K562 (cell line): Measurements from ENCODE around the gene EPHA1. TPM values are rescaled to one million over a fixed set of nuclear protein-coding genes. Genes with fewer than 3 reads are reported as not detected.

Experiments
- ARNT ChIP-seq, 2 experiments: fragments of 450-650 bp; IDR thresholded peaks; 2 replicates each; pipeline ENCODE4 v1.6.1; 2016; ENCODE audit warnings: mild to moderate bottlenecking in 1 of 2
- ATF7 ChIP-seq: fragments of 450-650 bp; IDR thresholded peaks from 2 replicates; pipeline ENCODE4 v1.7.1; 2014; ENCODE audit warnings: mild to moderate bottlenecking, moderate library complexity
- BRCA1 ChIP-seq, 2 experiments: fragments of 450-650 bp in 1 of 2; sonication (generic) in 1 of 2; formaldehyde crosslinking in 1 of 2; IDR thresholded peaks; 2 replicates each; pipeline versions ENCODE4 v1.5.0 to v1.6.1; 2017 to 2020; ENCODE audit warnings: mild to moderate bottlenecking in 1 of 2, missing genetic modification reagents in 1 of 2
- CHD4 ChIP-seq: fragments of 200-600 bp; sonication (generic); IDR thresholded peaks from 3 replicates; pipeline ENCODE4 v1.6.1; 2012; ENCODE audit warnings: low read depth, mild to moderate bottlenecking, mixed read lengths, low read length, inconsistent platforms; ENCODE audit not compliant: insufficient read depth, insufficient replicate concordance, poor library complexity, severe bottlenecking
- KLF16 ChIP-seq: IDR thresholded peaks from 2 replicates; pipeline ENCODE4 v1.6.1; 2016; ENCODE audit warnings: antibody characterized with exemption
- MTA2 ChIP-seq: fragments of 450-650 bp; IDR thresholded peaks from 2 replicates; pipeline ENCODE4 v1.6.1; 2016; ENCODE audit warnings: low read depth
- MYBL2 ChIP-seq, 2 experiments: fragments of 450-650 bp in 1 of 2; sonication (generic) in 1 of 2; formaldehyde crosslinking in 1 of 2; IDR thresholded peaks; 2 replicates each; pipeline versions ENCODE4 v1.6.1 to v1.8.1; 2017 to 2022; ENCODE audit warnings: borderline replicate concordance in 1 of 2, inconsistent platforms in 1 of 2, low read depth in 1 of 2, mild to moderate bottlenecking in 1 of 2, missing genetic modification reagents in 1 of 2, moderate library complexity in 1 of 2
- NFIX ChIP-seq: fragments of 250-450 bp; sonication (Bioruptor Pico); IDR thresholded peaks from 2 replicates; pipeline ENCODE4 v1.4.0; 2020; ENCODE audit warnings: low read depth, mild to moderate bottlenecking, moderate library complexity
- NR4A1 ChIP-seq, 2 experiments: fragments of 250-450 bp in 1 of 2; fragments of 450-650 bp in 1 of 2; sonication (Bioruptor Pico) in 1 of 2; IDR thresholded peaks; 2 replicates each; pipeline versions ENCODE4 v1.4.0 to v1.6.1; 2016 to 2020; ENCODE audit warnings: mild to moderate bottlenecking in 2 of 2, missing compliant biosample characterization in 1 of 2, missing genetic modification characterization in 1 of 2, moderate library complexity in 1 of 2
- PHF21A ChIP-seq: fragments of 450-650 bp; IDR thresholded peaks from 2 replicates; pipeline ENCODE4 v1.6.1; 2017; ENCODE audit warnings: low read depth, borderline replicate concordance
- SIX5 ChIP-seq, 2 experiments: IDR thresholded peaks; 2 replicates each; pipeline ENCODE4 v1.6.1; 2011; ENCODE audit warnings: low read length in 2 of 2, borderline replicate concordance in 1 of 2, low read depth in 1 of 2, mild to moderate bottlenecking in 1 of 2, moderate library complexity in 1 of 2; ENCODE audit not compliant: insufficient read depth in 1 of 2
- SNRNP70 ChIP-seq: fragments of 200-400 bp; formaldehyde crosslinking; optimal IDR thresholded peaks from 2 replicates; pipeline ENCODE3; 2017; ENCODE audit warnings: low read depth, low read length
- SRSF1 ChIP-seq: fragments of 200-400 bp; formaldehyde crosslinking; IDR thresholded peaks from 2 replicates; pipeline ENCODE4 v1.6.1; 2017; ENCODE audit warnings: mild to moderate bottlenecking, low read depth, low read length, moderate library complexity
- TEAD4 ChIP-seq, 2 experiments: sonication (generic) in 1 of 2; formaldehyde crosslinking in 1 of 2; IDR thresholded peaks; 2 replicates each; pipeline versions ENCODE4 v1.6.1 to v1.8.0; 2012 to 2022; ENCODE audit warnings: borderline replicate concordance in 1 of 2, inconsistent platforms in 1 of 2, low read length in 1 of 2, mild to moderate bottlenecking in 1 of 2, missing genetic modification reagents in 1 of 2
- TRIM25 ChIP-seq: fragments of 450-650 bp; IDR thresholded peaks from 2 replicates; pipeline ENCODE4 v1.7.0; 2016; ENCODE audit warnings: borderline replicate concordance
- ZNF589 ChIP-seq: fragments of 200-800 bp; sonication (Bioruptor generic); IDR thresholded peaks from 2 replicates; pipeline ENCODE4 v1.6.1; 2016; ENCODE audit warnings: low read depth, missing genetic modification characterization, missing compliant biosample characterization
- ZNF609 ChIP-seq: sonication (generic); formaldehyde crosslinking; IDR thresholded peaks from 2 replicates; pipeline ENCODE4 v1.8.1; 2023; ENCODE audit warnings: missing genetic modification reagents, mild to moderate bottlenecking, borderline replicate concordance
- ZNF696 ChIP-seq: fragments of 250-450 bp; sonication (Bioruptor Pico); conservative IDR thresholded peaks from 2 replicates; pipeline ENCODE4 v1.4.0; 2020; ENCODE audit warnings: mild to moderate bottlenecking, moderate library complexity
- ZNF778 ChIP-seq: fragments of 450-650 bp; formaldehyde crosslinking; IDR thresholded peaks from 2 replicates; pipeline ENCODE4 v1.4.0; 2020; ENCODE audit warnings: mild to moderate bottlenecking, moderate library complexity
- polyA plus RNA-seq, 8 experiments: library from polyadenylated mRNA; depleted of rRNA in 4 of 8; stranded (reverse) in 5 of 8; unstranded in 3 of 8; fragments of >200 nt; fragmentation: Nextera tagmentation in 2 of 8; fragmentation: Illumina TruSeq in 1 of 8; extraction: Ambion mirVana in 2 of 8; extraction: Trizol in 1 of 8; gene quantifications; 2 replicates each; pipeline versions ENCODE4 v1.2.1 to v1.2.3, GENCODE V29; 2011 to 2014; ENCODE audit warnings: inconsistent platforms in 1 of 8, missing spikeins in 1 of 8
- total RNA-seq, 7 experiments: library from RNA; depleted of rRNA in 6 of 7; stranded (reverse); fragments of >200 nt in 6 of 7; fragmentation: Illumina TruSeq in 2 of 7; extraction: Trizol in 2 of 7; gene quantifications; 2 replicates each; pipeline versions ENCODE4 v1.2.1 to v1.2.3, GENCODE V29; 2011 to 2021; ENCODE audit warnings: low replicate concordance in 1 of 7

EPHA1 gene
- total and polyA plus RNA-seq, 9 of the 15 experiments (the other 6 are each of a cell fraction or from before 2014, with no cell fraction given) = 0.22 to 0.57 (median 0.32) TPM; not detected in 6

- TF ChIP-seq ZNF589 (peak; percentile 98), ARNT (IDR thresholded peaks at IDR 0.05) (no peak), PHF21A (no peak), SNRNP70 (no peak), BRCA1 (IDR thresholded peaks at IDR 0.05) (no peak), BRCA1 (CRISPR knock-in tag; IDR thresholded peaks at IDR 0.05) (no peak), SRSF1 (no peak), ZNF696 (no peak), ZNF609 (CRISPR knock-in tag) (no peak), MYBL2 (IDR thresholded peaks at IDR 0.05; ENCODE audit: low read depth) (no peak), MYBL2 (CRISPR knock-in tag; IDR thresholded peaks at IDR 0.05; ENCODE audit: borderline replicate concordance) (no peak), SIX5 (IDR thresholded peaks at IDR 0.05; ENCODE audit: borderline replicate concordance in 1 of 2, insufficient read depth in 1 of 2, low read depth in 1 of 2, low read length in 2 of 2) (no peak), TEAD4 (IDR thresholded peaks at IDR 0.05; ENCODE audit: low read length) (no peak), TEAD4 (CRISPR knock-in tag; IDR thresholded peaks at IDR 0.05; ENCODE audit: borderline replicate concordance) (no peak), MTA2 (no peak), NFIX (CRISPR knock-in tag) (peak; percentile 71), TRIM25 (no peak), CHD4 (no peak), ZNF778 (CRISPR knock-in tag) (no peak; the same call in 1 of the 2 replicates), KLF16 (no peak), ATF7 (peak; percentile 24; the same call in 1 of the 2 replicates), NR4A1 (CRISPR knock-in tag; IDR thresholded peaks at IDR 0.05) (peak; percentile 99), NR4A1 (tag; IDR thresholded peaks at IDR 0.05) (peak; percentile 98)
These were observed 38.7 kb downstream of the EPHA1 start (continued) for GRCh38 chr7:143369678-143370651.
